ENCODE results near the gene CD274. TPM values are rescaled to one million over a fixed set of nuclear protein-coding genes. Genes with fewer than 3 reads are reported as not detected.
"Not testable (repeated sequence)": the region's sequence is repeated elsewhere in the genome, so short reads cannot be mapped to it uniquely, and the experiment has no call there.

CD274 gene
- polyA plus RNA-seq, 3 donors, result 0.24 to 0.84 TPM; not detected in 1

- Histone ChIP-seq H3K27ac (ENCODE audit: low read depth in 1 of 2, low read length in 2 of 2) (no peak overlapping the region), H3K79me2 (ENCODE audit: insufficient read depth, low read length) (no peaks in the 10 kb centered on the region), H3K4me1 (ENCODE audit: control insufficient read depth in 1 of 2, insufficient read depth in 2 of 2, low read length in 2 of 2) (no peaks in the 10 kb centered on the region), H3K36me3 (replicated peaks in 1 of 2; ENCODE audit: control insufficient read depth in 1 of 2, insufficient read depth in 2 of 2, low read length in 2 of 2) (no peaks in the 10 kb centered on the region), H3K4me3 (replicated peaks in 1 of 3; ENCODE audit: low read depth in 2 of 3, low read length in 3 of 3) (no peak overlapping the region), H4K20me1 (ENCODE audit: insufficient read depth, low read length) (no peaks in the 10 kb centered on the region), H3K4me2 (replicated peaks; ENCODE audit: extremely low read depth, low read length, poor library complexity, severe bottlenecking) (no peak overlapping the region), H3K27me3 (ENCODE audit: control insufficient read depth in 2 of 2, insufficient read depth in 2 of 2, low read length in 2 of 2) (no peaks in the 10 kb centered on the region), H3K9me3 (replicated peaks in 1 of 2; ENCODE audit: control insufficient read depth in 1 of 2, insufficient read depth in 1 of 2, low read length in 2 of 2) (peaks cover 0 to 14% of the 10 kb centered on the region in 2 donors), H3K9ac (ENCODE audit: insufficient read depth, low read length, poor library complexity, severe bottlenecking) (no peak overlapping the region), H2AFZ (ENCODE audit: insufficient read depth, low read depth, low read length, poor library complexity, severe bottlenecking) (no peak overlapping the region)
- no peak for DNase-seq
- no peak for TF ChIP-seq CTCF (IDR thresholded peaks at IDR 0.05)
- intact Hi-C loops (cut with micrococcal nuclease), result no loop called here
- peaks cover 5 to 16% (median 12%) of the 10 kb centered on the region in 7 donors for H3K9me3 Mint-ChIP-seq
- H3K36me3 Mint-ChIP-seq, result peaks cover 18 to 26% of the 10 kb centered on the region in 2 donors
- no peak overlapping the region for H3K27ac Mint-ChIP-seq
- H3K4me1 Mint-ChIP-seq, result no peaks in the 10 kb centered on the region
- 97% methylated on average over 7 of the region's 10 CpGs for WGBS (ENCODE audit: insufficient coverage)
- H3K4me3 Mint-ChIP-seq, result no peak overlapping the region
- no peaks in the 10 kb centered on the region for H3K27me3 Mint-ChIP-seq (ENCODE audit: low read depth in 3 of 3)
Measured at GRCh38 chr9:5429873-5430564, 20.3 kb upstream of the CD274 start.

- Histone ChIP-seq H3K36me3 (replicated peaks in 1 of 2; ENCODE audit: control insufficient read depth in 1 of 2, insufficient read depth in 2 of 2, low read length in 2 of 2) (no peaks in the 10 kb centered on the region), H3K4me2 (replicated peaks; ENCODE audit: extremely low read depth, low read length, poor library complexity, severe bottlenecking) (no peak overlapping the region), H3K4me3 (replicated peaks in 1 of 3; ENCODE audit: low read depth in 2 of 3, low read length in 3 of 3) (no peak overlapping the region), H3K9me3 (replicated peaks in 1 of 2; ENCODE audit: control insufficient read depth in 1 of 2, insufficient read depth in 1 of 2, low read length in 2 of 2) (peaks cover 0 to 14% of the 10 kb centered on the region in 2 donors), H3K4me1 (ENCODE audit: control insufficient read depth in 1 of 2, insufficient read depth in 2 of 2, low read length in 2 of 2) (no peaks in the 10 kb centered on the region), H3K9ac (ENCODE audit: insufficient read depth, low read length, poor library complexity, severe bottlenecking) (no peak overlapping the region), H3K27me3 (ENCODE audit: control insufficient read depth in 2 of 2, insufficient read depth in 2 of 2, low read length in 2 of 2) (no peaks in the 10 kb centered on the region), H2AFZ (ENCODE audit: insufficient read depth, low read depth, low read length, poor library complexity, severe bottlenecking) (no peak overlapping the region), H3K79me2 (ENCODE audit: insufficient read depth, low read length) (no peaks in the 10 kb centered on the region), H3K27ac (ENCODE audit: low read depth in 1 of 2, low read length in 2 of 2) (no peak overlapping the region), H4K20me1 (ENCODE audit: insufficient read depth, low read length) (no peaks in the 10 kb centered on the region)
- Mint-ChIP-seq H3K4me3 (no peak overlapping the region), H3K36me3 (peaks cover 23 to 34% of the 10 kb centered on the region in 2 donors), H3K4me1 (no peaks in the 10 kb centered on the region), H3K27ac (no peak overlapping the region), H3K9me3 (peaks cover 7 to 16% (median 12%) of the 10 kb centered on the region in 7 donors), H3K27me3 (ENCODE audit: low read depth in 3 of 3) (no peaks in the 10 kb centered on the region)
- intact Hi-C loops (cut with micrococcal nuclease), result no loop called here
- DNase-seq, result no peak
- WGBS (ENCODE audit: insufficient coverage), result 94% methylated on average over 2 of the region's 3 CpGs
- TF ChIP-seq CTCF (IDR thresholded peaks at IDR 0.05), result no peak
Measured at GRCh38 chr9:5430912-5431311, 19.4 kb upstream of the CD274 start.

GRCh38 chr9:5432890-5433289, 17.5 kb upstream of the CD274 start:
- peaks cover 7 to 16% (median 12%) of the 10 kb centered on the region in 7 donors for H3K9me3 Mint-ChIP-seq
- H2AFZ ChIP-seq (ENCODE audit: insufficient read depth, low read depth, low read length, poor library complexity, severe bottlenecking); H3K4me2 ChIP-seq (replicated peaks; ENCODE audit: extremely low read depth, low read length, poor library complexity, severe bottlenecking); H3K4me3 ChIP-seq (replicated peaks in 1 of 3; ENCODE audit: low read depth in 2 of 3, low read length in 3 of 3); intact Hi-C loops (cut with micrococcal nuclease); H3K79me2 ChIP-seq (ENCODE audit: insufficient read depth, low read length); DNase-seq; H3K27me3 Mint-ChIP-seq (ENCODE audit: low read depth in 3 of 3); H3K9ac ChIP-seq (ENCODE audit: insufficient read depth, low read length, poor library complexity, severe bottlenecking); H4K20me1 ChIP-seq (ENCODE audit: insufficient read depth, low read length); H3K36me3 ChIP-seq (replicated peaks in 1 of 2; ENCODE audit: control insufficient read depth in 1 of 2, insufficient read depth in 2 of 2, low read length in 2 of 2); H3K27ac ChIP-seq (ENCODE audit: low read depth in 1 of 2, low read length in 2 of 2); H3K4me3 Mint-ChIP-seq; H3K27me3 ChIP-seq (ENCODE audit: control insufficient read depth in 2 of 2, insufficient read depth in 2 of 2, low read length in 2 of 2): not testable (repeated sequence)
- H3K9me3 ChIP-seq (replicated peaks in 1 of 2; ENCODE audit: control insufficient read depth in 1 of 2, insufficient read depth in 1 of 2, low read length in 2 of 2), result peaks cover 0 to 14% of the 10 kb centered on the region in 2 donors
- H3K27ac Mint-ChIP-seq, result peak overlapping the region in 1 of 7 donors; percentile 38
- WGBS (ENCODE audit: insufficient coverage), result 99% methylated on average over 14 of the region's 24 CpGs
- peaks cover 23 to 34% of the 10 kb centered on the region in 2 donors for H3K36me3 Mint-ChIP-seq
- peaks cover 8 to 16% of the 10 kb centered on the region in 2 donors for H3K4me1 ChIP-seq (ENCODE audit: control insufficient read depth in 1 of 2, insufficient read depth in 2 of 2, low read length in 2 of 2)
- H3K4me1 Mint-ChIP-seq, result peaks cover 14% of the 10 kb centered on the region
